Upper lobe of left lung (tissue), 6 donors: ENCODE data around the gene OR8D1. TPM values are rescaled to one million over a fixed set of nuclear protein-coding genes. Genes with fewer than 3 reads are reported as not detected.

Source experiments
- ATAC-seq, 2 donors: fragments of 200-7000 bp; cut with Tn5 transposase; one replicate each; pipeline ENCODE4 v1.9.1; 2022; ENCODE audit warnings: mild to moderate bottlenecking in 2 of 2, moderate library complexity in 2 of 2; ENCODE audit not compliant: low FRiP score in 2 of 2
- DNase-seq, 2 donors: peaks; one replicate each; pipeline ENCODE4 v3.0.0-alpha.2; 2019 to 2020
- H3K27ac ChIP-seq, 4 donors: fragments of 200-600 bp; sonication (generic); one replicate each; pipeline ENCODE4 v1.5.1; 2016 to 2019
- H3K27me3 ChIP-seq, 4 donors: fragments of 200-600 bp; sonication (generic); one replicate each; pipeline ENCODE4 v1.5.1; 2017 to 2019
- H3K36me3 ChIP-seq, 4 donors: fragments of 200-600 bp; sonication (generic); one replicate each; pipeline ENCODE4 v1.5.1; 2016 to 2019
- H3K4me1 ChIP-seq, 4 donors: fragments of 200-600 bp; sonication (generic); one replicate each; pipeline ENCODE4 v1.5.1; 2018 to 2019
- H3K4me3 ChIP-seq, 4 donors: fragments of 200-600 bp; sonication (generic); one replicate each; pipeline ENCODE4 v1.5.1; 2017 to 2019; ENCODE audit warnings: mild to moderate bottlenecking in 2 of 4, moderate library complexity in 1 of 4
- H3K9me3 ChIP-seq, 4 donors: fragments of 200-600 bp; sonication (generic); one replicate each; pipeline ENCODE4 v1.5.1; 2018 to 2019
- EP300 ChIP-seq, 4 donors: sonication (generic); formaldehyde crosslinking; IDR thresholded peaks; one replicate each; pipeline ENCODE4 v1.5.1; 2017; ENCODE audit warnings: antibody characterized with exemption in 4 of 4, control low read depth in 2 of 4
- POLR2A ChIP-seq, 4 donors: fragments of 450-650 bp; IDR thresholded peaks; one replicate each; pipeline ENCODE4 v1.5.1; 2016 to 2017; ENCODE audit warnings: antibody characterized with exemption in 4 of 4, mild to moderate bottlenecking in 2 of 4
- POLR2AphosphoS5 ChIP-seq, 2 donors: sonication (generic); formaldehyde crosslinking; IDR thresholded peaks; one replicate each; pipeline ENCODE4 v1.5.1; 2017; ENCODE audit warnings: antibody characterized with exemption in 2 of 2
- WGBS, 2 donors: methylation state at CpG; one replicate each; pipeline ENCODE4 v1.1.5; 2017 to 2018; 5-methylcytosine and 5-hydroxymethylcytosine counted together
- total RNA-seq, 6 donors: library from RNA; depleted of rRNA in 4 of 6; stranded (reverse); fragments of >200 nt in 4 of 6; gene quantifications; one replicate each; pipeline versions ENCODE4 v1.1.0 to v1.2.1, GENCODE V29; 2016 to 2021
- TF ChIP-seq, protein P1 (sequence below), 6 experiments: fragments of 450-650 bp in 4 of 6; fragments of 200-600 bp in 2 of 6; sonication (generic) in 2 of 6; IDR thresholded peaks; one replicate each; pipeline ENCODE4 v1.5.1; 2016 to 2019; ENCODE audit warnings: antibody characterized with exemption in 6 of 6
- donor health status: DM: no; HTN: no; CAD: no; lungs with moderate emphysema.
- donor health status: DM: no; HTN: yes; CAD: no; lungs with severe emphysema.

OR8D1 gene
- total RNA-seq, 6 donors from 2014 or later = not detected

DNA sequence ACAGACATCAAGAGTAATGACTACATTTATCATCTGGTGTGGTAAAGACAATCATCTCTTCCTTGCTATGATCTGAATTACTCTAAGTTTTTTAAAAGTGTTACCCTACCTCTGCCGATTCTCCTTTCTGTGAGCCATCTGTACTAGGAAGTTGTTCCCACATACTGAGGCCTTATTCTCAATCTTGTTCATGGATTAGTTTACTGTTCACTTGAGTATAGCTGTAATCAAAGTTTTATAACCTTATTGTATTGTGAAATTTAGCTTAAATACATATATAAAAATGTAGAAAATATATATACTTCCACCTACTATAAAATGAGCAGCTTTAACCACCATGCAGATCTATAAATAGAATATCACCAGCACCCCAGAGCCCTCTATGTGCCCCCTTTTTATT is 8.6 kb upstream of the OR8D1 start:
- ATAC-seq = no peak
- DNase-seq = no peak
- WGBS, 2 donors = 82 to 86% methylated on average over 1 of the region's 1 CpG
- TF ChIP-seq POLR2A (IDR thresholded peaks at IDR 0.05) = no peak
- TF ChIP-seq POLR2AphosphoS5 (IDR thresholded peaks at IDR 0.05) = no peak
- no peak for TF ChIP-seq EP300 (IDR thresholded peaks at IDR 0.05)
- TF ChIP-seq, protein P1, sequence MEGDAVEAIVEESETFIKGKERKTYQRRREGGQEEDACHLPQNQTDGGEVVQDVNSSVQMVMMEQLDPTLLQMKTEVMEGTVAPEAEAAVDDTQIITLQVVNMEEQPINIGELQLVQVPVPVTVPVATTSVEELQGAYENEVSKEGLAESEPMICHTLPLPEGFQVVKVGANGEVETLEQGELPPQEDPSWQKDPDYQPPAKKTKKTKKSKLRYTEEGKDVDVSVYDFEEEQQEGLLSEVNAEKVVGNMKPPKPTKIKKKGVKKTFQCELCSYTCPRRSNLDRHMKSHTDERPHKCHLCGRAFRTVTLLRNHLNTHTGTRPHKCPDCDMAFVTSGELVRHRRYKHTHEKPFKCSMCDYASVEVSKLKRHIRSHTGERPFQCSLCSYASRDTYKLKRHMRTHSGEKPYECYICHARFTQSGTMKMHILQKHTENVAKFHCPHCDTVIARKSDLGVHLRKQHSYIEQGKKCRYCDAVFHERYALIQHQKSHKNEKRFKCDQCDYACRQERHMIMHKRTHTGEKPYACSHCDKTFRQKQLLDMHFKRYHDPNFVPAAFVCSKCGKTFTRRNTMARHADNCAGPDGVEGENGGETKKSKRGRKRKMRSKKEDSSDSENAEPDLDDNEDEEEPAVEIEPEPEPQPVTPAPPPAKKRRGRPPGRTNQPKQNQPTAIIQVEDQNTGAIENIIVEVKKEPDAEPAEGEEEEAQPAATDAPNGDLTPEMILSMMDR (IDR thresholded peaks at IDR 0.05) = no peak
- no peak overlapping the region for H3K4me3 ChIP-seq
- H3K9me3 ChIP-seq = no peaks in the 10 kb centered on the region
- no peaks in the 10 kb centered on the region for H3K27me3 ChIP-seq
- H3K4me1 ChIP-seq = no peaks in the 10 kb centered on the region
- no peak overlapping the region for H3K27ac ChIP-seq
- no peaks in the 10 kb centered on the region for H3K36me3 ChIP-seq

DNA sequence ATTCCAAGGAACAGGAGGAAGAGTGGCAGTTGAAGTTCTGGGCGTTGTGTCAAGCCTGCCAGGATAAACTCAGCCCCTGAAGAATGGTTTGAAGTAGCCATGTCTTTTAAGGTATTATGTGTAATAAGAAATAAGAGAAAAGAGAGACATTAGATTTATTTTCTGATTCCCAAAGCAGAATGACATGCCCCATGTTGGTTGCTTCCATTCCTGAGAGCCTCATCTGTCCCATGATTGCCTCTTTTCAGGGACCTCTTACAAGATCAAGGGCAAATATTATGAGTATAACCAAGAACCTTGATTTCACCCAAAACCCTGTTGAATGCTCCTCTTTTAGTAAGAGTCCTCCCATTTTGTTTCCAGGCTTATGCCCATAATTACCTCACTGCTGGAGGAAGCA is 6.3 kb upstream of the OR8D1 start, which contains the start of gene OR8D2:
Gene OR8D2, minus strand, starts transcription at position 101 of the 400 bp plus-strand sequence. Its CDS starts 0 bp downstream, at position 101.
- TF ChIP-seq, protein P1 (IDR thresholded peaks at IDR 0.05) = no peak
- no peak for TF ChIP-seq POLR2A (IDR thresholded peaks at IDR 0.05)
- no peak for TF ChIP-seq POLR2AphosphoS5 (IDR thresholded peaks at IDR 0.05)
- no peak for TF ChIP-seq EP300 (IDR thresholded peaks at IDR 0.05)
- Histone ChIP-seq H3K27me3 (no peaks in the 10 kb centered on the region), H3K36me3 (no peaks in the 10 kb centered on the region), H3K27ac (no peak within 1 kb of the TSS), H3K4me1 (no peaks in the 10 kb centered on the region), H3K4me3 (no peak within 1 kb of the TSS), H3K9me3 (no peaks in the 10 kb centered on the region)
- ATAC-seq (no peak), DNase-seq (no peak)
- WGBS, 2 donors = 62 to 94% methylated on average over 1 of the region's 1 CpG

DNA sequence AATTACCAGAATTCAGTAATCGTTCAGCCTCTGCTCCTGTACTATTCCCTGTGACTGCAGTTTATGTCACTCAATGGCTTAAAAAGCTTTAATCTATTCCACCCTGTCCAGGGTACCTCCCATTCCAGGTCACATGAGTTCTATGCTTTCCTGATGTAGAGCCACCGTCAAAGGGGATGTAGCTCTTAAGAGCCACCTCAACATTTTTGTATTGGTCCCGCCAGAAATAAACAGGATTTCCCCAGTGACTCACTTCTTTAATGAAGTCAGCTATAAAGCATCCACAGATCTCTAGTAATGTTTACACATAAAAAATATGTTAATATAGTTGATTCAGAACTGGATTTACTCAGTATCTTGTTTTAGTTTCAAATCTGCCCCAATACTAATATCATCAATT is 1.3 kb upstream of the OR8D1 start:
- Histone ChIP-seq H3K27me3 (no peaks in the 10 kb centered on the region), H3K36me3 (no peaks in the 10 kb centered on the region), H3K4me3 (no peak overlapping the region), H3K4me1 (no peaks in the 10 kb centered on the region), H3K9me3 (no peaks in the 10 kb centered on the region), H3K27ac (no peak overlapping the region)
- TF ChIP-seq POLR2A (IDR thresholded peaks at IDR 0.05) = no peak
- TF ChIP-seq, protein P1 (IDR thresholded peaks at IDR 0.05) = no peak
- WGBS, 2 donors = 43% methylated on average over 3 of the region's 3 CpGs
- ATAC-seq (no peak), DNase-seq (no peak)

- no peak for DNase-seq
- Histone ChIP-seq H3K27me3 (no peaks in the 10 kb centered on the region), H3K27ac (no peak overlapping the region), H3K4me3 (no peak overlapping the region), H3K4me1 (no peaks in the 10 kb centered on the region), H3K9me3 (no peaks in the 10 kb centered on the region), H3K36me3 (no peaks in the 10 kb centered on the region)
- WGBS, 2 donors = 82 to 88% methylated on average over 4 of the region's 4 CpGs
- TF ChIP-seq, protein P1 (IDR thresholded peaks at IDR 0.05) = no peak
- no peak for TF ChIP-seq POLR2AphosphoS5 (IDR thresholded peaks at IDR 0.05)
- no peak for TF ChIP-seq POLR2A (IDR thresholded peaks at IDR 0.05)
- no peak for TF ChIP-seq EP300 (IDR thresholded peaks at IDR 0.05)
- ATAC-seq = no peak
Observed at GRCh38 chr11:124313131-124313530, 618 bp downstream of the OR8D1 start.

GRCh38 chr11:124311670-124312069 is 2.1 kb downstream of the OR8D1 start:
- H3K27me3 ChIP-seq = no peaks in the 10 kb centered on the region
- TF ChIP-seq POLR2A (IDR thresholded peaks at IDR 0.05) = no peak
- TF ChIP-seq EP300 (IDR thresholded peaks at IDR 0.05) = no peak
- no peak for TF ChIP-seq POLR2AphosphoS5 (IDR thresholded peaks at IDR 0.05)
- no peaks in the 10 kb centered on the region for H3K4me1 ChIP-seq
- no peak overlapping the region for H3K27ac ChIP-seq
- H3K4me3 ChIP-seq = no peak overlapping the region
- ATAC-seq (no peak), DNase-seq (no peak)
- H3K9me3 ChIP-seq = no peaks in the 10 kb centered on the region
- no peaks in the 10 kb centered on the region for H3K36me3 ChIP-seq
